ENCODE data around the gene PPL. TPM values are rescaled to one million over a fixed set of nuclear protein-coding genes. Genes with fewer than 3 reads are reported as not detected.

The PPL gene
- total and polyA plus RNA-seq, 2 of the 13 experiments (the other 11 are each of a cell fraction or from before 2014, with no cell fraction given) = 5.7 to 6.6 TPM

- TF ChIP-seq, protein P1, sequence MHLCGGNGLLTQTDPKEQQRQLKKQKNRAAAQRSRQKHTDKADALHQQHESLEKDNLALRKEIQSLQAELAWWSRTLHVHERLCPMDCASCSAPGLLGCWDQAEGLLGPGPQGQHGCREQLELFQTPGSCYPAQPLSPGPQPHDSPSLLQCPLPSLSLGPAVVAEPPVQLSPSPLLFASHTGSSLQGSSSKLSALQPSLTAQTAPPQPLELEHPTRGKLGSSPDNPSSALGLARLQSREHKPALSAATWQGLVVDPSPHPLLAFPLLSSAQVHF (CRISPR knock-in tag; IDR thresholded peaks at IDR 0.05) = 0 out of 2 replicates have a peak, but pooled peaks have one; percentile 34
- TF ChIP-seq ZFP36L1 (CRISPR knock-in tag; IDR thresholded peaks at IDR 0.05) (no peak), RXRB (CRISPR knock-in tag; IDR thresholded peaks at IDR 0.05; ENCODE audit: borderline replicate concordance) (peak; percentile 39; the same call in 1 of the 2 replicates), CHCHD3 (CRISPR knock-in tag; IDR thresholded peaks at IDR 0.05) (no peak), HOXA5 (CRISPR knock-in tag; IDR thresholded peaks at IDR 0.05) (0 out of 2 replicates have a peak, but pooled peaks have one; percentile 56), ZSCAN31 (CRISPR knock-in tag; IDR thresholded peaks at IDR 0.05; ENCODE audit: low read depth) (peak; percentile 78; the same call in 1 of the 2 replicates), HMGA1 (CRISPR knock-in tag; conservative IDR thresholded peaks at IDR 0.05) (no peak), MAFK (conservative IDR thresholded peaks at IDR 0.05 in 1 of 2, IDR thresholded peaks at IDR 0.05 in 1 of 2; ENCODE audit: low read length in 2 of 2) (no peak), ZNF337 (CRISPR knock-in tag; IDR thresholded peaks at IDR 0.05; ENCODE audit: borderline replicate concordance, low read depth) (no peak), ZNF33B (CRISPR knock-in tag; IDR thresholded peaks at IDR 0.05) (no peak), ZNF652 (CRISPR knock-in tag; IDR thresholded peaks at IDR 0.05; ENCODE audit: borderline replicate concordance, low read depth) (no peak), MAF1 (CRISPR knock-in tag; IDR thresholded peaks at IDR 0.05; ENCODE audit: borderline replicate concordance) (no peak), EED (CRISPR knock-in tag; IDR thresholded peaks at IDR 0.05) (peak; percentile 62), GATAD1 (CRISPR knock-in tag; IDR thresholded peaks at IDR 0.05) (no peak), RFXAP (CRISPR knock-in tag; IDR thresholded peaks at IDR 0.05; ENCODE audit: borderline replicate concordance) (0 out of 2 replicates have a peak, but pooled peaks have one; percentile 21)
- TF ChIP-seq, protein P2, sequence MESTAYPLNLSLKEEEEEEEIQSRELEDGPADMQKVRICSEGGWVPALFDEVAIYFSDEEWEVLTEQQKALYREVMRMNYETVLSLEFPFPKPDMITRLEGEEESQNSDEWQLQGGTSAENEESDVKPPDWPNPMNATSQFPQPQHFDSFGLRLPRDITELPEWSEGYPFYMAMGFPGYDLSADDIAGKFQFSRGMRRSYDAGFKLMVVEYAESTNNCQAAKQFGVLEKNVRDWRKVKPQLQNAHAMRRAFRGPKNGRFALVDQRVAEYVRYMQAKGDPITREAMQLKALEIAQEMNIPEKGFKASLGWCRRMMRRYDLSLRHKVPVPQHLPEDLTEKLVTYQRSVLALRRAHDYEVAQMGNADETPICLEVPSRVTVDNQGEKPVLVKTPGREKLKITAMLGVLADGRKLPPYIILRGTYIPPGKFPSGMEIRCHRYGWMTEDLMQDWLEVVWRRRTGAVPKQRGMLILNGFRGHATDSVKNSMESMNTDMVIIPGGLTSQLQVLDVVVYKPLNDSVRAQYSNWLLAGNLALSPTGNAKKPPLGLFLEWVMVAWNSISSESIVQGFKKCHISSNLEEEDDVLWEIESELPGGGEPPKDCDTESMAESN (CRISPR knock-in tag; conservative IDR thresholded peaks at IDR 0.05) = peak; percentile 61; the same call in 1 of the 2 replicates
- TF ChIP-seq, protein P3, sequence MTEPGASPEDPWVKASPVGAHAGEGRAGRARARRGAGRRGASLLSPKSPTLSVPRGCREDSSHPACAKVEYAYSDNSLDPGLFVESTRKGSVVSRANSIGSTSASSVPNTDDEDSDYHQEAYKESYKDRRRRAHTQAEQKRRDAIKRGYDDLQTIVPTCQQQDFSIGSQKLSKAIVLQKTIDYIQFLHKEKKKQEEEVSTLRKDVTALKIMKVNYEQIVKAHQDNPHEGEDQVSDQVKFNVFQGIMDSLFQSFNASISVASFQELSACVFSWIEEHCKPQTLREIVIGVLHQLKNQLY (CRISPR knock-in tag; IDR thresholded peaks at IDR 0.05) = no peak
- TF ChIP-seq, protein P4, sequence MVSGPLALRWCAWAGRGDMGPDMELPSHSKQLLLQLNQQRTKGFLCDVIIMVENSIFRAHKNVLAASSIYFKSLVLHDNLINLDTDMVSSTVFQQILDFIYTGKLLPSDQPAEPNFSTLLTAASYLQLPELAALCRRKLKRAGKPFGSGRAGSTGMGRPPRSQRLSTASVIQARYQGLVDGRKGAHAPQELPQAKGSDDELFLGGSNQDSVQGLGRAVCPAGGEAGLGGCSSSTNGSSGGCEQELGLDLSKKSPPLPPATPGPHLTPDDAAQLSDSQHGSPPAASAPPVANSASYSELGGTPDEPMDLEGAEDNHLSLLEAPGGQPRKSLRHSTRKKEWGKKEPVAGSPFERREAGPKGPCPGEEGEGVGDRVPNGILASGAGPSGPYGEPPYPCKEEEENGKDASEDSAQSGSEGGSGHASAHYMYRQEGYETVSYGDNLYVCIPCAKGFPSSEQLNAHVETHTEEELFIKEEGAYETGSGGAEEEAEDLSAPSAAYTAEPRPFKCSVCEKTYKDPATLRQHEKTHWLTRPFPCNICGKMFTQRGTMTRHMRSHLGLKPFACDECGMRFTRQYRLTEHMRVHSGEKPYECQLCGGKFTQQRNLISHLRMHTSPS (CRISPR knock-in tag; IDR thresholded peaks at IDR 0.05; ENCODE audit: low read depth) = 0 out of 2 replicates have a peak, but pooled peaks have one; percentile 27
- TF ChIP-seq, protein P5, sequence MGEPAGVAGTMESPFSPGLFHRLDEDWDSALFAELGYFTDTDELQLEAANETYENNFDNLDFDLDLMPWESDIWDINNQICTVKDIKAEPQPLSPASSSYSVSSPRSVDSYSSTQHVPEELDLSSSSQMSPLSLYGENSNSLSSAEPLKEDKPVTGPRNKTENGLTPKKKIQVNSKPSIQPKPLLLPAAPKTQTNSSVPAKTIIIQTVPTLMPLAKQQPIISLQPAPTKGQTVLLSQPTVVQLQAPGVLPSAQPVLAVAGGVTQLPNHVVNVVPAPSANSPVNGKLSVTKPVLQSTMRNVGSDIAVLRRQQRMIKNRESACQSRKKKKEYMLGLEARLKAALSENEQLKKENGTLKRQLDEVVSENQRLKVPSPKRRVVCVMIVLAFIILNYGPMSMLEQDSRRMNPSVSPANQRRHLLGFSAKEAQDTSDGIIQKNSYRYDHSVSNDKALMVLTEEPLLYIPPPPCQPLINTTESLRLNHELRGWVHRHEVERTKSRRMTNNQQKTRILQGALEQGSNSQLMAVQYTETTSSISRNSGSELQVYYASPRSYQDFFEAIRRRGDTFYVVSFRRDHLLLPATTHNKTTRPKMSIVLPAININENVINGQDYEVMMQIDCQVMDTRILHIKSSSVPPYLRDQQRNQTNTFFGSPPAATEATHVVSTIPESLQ (CRISPR knock-in tag; conservative IDR thresholded peaks at IDR 0.05) = no peak
- TF ChIP-seq, protein P6, sequence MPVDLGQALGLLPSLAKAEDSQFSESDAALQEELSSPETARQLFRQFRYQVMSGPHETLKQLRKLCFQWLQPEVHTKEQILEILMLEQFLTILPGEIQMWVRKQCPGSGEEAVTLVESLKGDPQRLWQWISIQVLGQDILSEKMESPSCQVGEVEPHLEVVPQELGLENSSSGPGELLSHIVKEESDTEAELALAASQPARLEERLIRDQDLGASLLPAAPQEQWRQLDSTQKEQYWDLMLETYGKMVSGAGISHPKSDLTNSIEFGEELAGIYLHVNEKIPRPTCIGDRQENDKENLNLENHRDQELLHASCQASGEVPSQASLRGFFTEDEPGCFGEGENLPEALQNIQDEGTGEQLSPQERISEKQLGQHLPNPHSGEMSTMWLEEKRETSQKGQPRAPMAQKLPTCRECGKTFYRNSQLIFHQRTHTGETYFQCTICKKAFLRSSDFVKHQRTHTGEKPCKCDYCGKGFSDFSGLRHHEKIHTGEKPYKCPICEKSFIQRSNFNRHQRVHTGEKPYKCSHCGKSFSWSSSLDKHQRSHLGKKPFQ (CRISPR knock-in tag; IDR thresholded peaks at IDR 0.05; ENCODE audit: insufficient replicate concordance) = no peak
These were observed 562 bp downstream of the PPL start (continued) for GRCh38 chr16:4936181-4936990.

Measured in HepG2 (cell line).